H1 (cell line): ENCODE measurements around the gene LRIT2. TPM values are rescaled to one million over a fixed set of nuclear protein-coding genes. Genes with fewer than 3 reads are reported as not detected.
A peak's percentile ranks its signal among the peaks of the same experiment; 100 is the strongest.

Source experiments
- CTCF ChIA-PET: fragments of 300-600 bp; sonication (Branson Sonifier 250); formaldehyde crosslinking; loops from one replicate; lab custom pipeline; 2021; ENCODE audit not compliant: partially characterized antibody; lab: Charles Lee
- POLR2A ChIA-PET: fragments of 300-600 bp; sonication (Branson Sonifier 250); formaldehyde crosslinking; loops from one replicate; lab custom pipeline; 2021; ENCODE audit warnings: inconsistent platforms; ENCODE audit not compliant: partially characterized antibody; lab: Charles Lee
- DNase-seq, 2 experiments: peaks; one replicate each; pipeline versions ENCODE4 v3.0.0 to v3.0.0-alpha.2; 2010 to 2022; ENCODE audit warnings: low spot score in 2 of 2, low read depth in 1 of 2, mixed read lengths in 1 of 2
- FAIRE-seq: peaks from 2 replicates; lab custom pipeline; 2011; peaks lifted over from hg19 to GRCh38; lab: Jason Lieb, UNC
- H2AFZ ChIP-seq: 2 replicates; pipeline ENCODE4 v1.8.1; 2012; ENCODE audit warnings: low read length, inconsistent platforms
- H2AK5ac ChIP-seq: 2 replicates; pipeline ENCODE4 v1.6.1; 2013; ENCODE audit warnings: low read depth, low read length
- H2BK120ac ChIP-seq: replicated peaks from 2 replicates; pipeline ENCODE3; 2013; ENCODE audit warnings: low read depth, low read length, inconsistent platforms
- H2BK12ac ChIP-seq: 2 replicates; pipeline ENCODE4 v1.6.1; 2013; ENCODE audit warnings: low read depth, low read length
- H2BK15ac ChIP-seq: 2 replicates; pipeline ENCODE4 v1.6.1; 2013; ENCODE audit warnings: low read length
- H2BK20ac ChIP-seq: 2 replicates; pipeline ENCODE4 v1.6.1; 2013; ENCODE audit warnings: low read length
- H2BK5ac ChIP-seq: 2 replicates; pipeline ENCODE4 v1.6.1; 2013; ENCODE audit warnings: low read depth, low read length
- H3K14ac ChIP-seq: 2 replicates; pipeline ENCODE4 v1.6.1; 2013; ENCODE audit warnings: inconsistent platforms; ENCODE audit not compliant: insufficient read length
- H3K18ac ChIP-seq: 2 replicates; pipeline ENCODE4 v1.6.1; 2013; ENCODE audit warnings: low read length; ENCODE audit errors: extremely low read depth
- H3K23ac ChIP-seq: 2 replicates; pipeline ENCODE4 v1.6.1; 2013; ENCODE audit warnings: inconsistent platforms; ENCODE audit not compliant: insufficient read length
- H3K23me2 ChIP-seq: 2 replicates; pipeline ENCODE4 v1.6.1; 2013; ENCODE audit warnings: low read depth, low read length
- H3K27ac ChIP-seq: 2 replicates; pipeline ENCODE4 v1.6.1; 2011; ENCODE audit warnings: low read depth, low read length, inconsistent platforms
- H3K27me3 ChIP-seq, 4 experiments: replicated peaks in 1 of 4; 1 replicate in 1 of 4; 2 replicates in 3 of 4; pipeline versions ENCODE4 v1.6.1 to v1.8.1; 2011 to 2013; ENCODE audit warnings: low read length in 3 of 4, mild to moderate bottlenecking in 3 of 4, inconsistent platforms in 2 of 4, mixed read lengths in 2 of 4, moderate library complexity in 1 of 4; ENCODE audit not compliant: control insufficient read depth in 3 of 4, insufficient read depth in 3 of 4; ENCODE audit errors: extremely low read depth in 1 of 4
- H3K36me3 ChIP-seq, 4 experiments: 2 replicates each; pipeline versions ENCODE4 v1.6.1 to v1.8.1; 2011 to 2013; ENCODE audit warnings: mild to moderate bottlenecking in 4 of 4, low read length in 3 of 4, moderate library complexity in 2 of 4, control low read depth in 1 of 4, inconsistent platforms in 1 of 4; ENCODE audit not compliant: insufficient read depth in 4 of 4, control insufficient read depth in 2 of 4
- H3K4ac ChIP-seq: replicated peaks from 2 replicates; pipeline ENCODE3; 2013; ENCODE audit warnings: low read length, low read depth, mixed read lengths, inconsistent platforms; ENCODE audit not compliant: insufficient read length
- H3K4me1 ChIP-seq, 4 experiments: replicated peaks in 1 of 4; 1 replicate in 1 of 4; 2 replicates in 3 of 4; pipeline versions ENCODE4 v1.6.1 to v1.8.1; 2011 to 2013; ENCODE audit warnings: low read length in 3 of 4, inconsistent platforms in 2 of 4, mixed read lengths in 1 of 4; ENCODE audit not compliant: insufficient read depth in 4 of 4, control insufficient read depth in 3 of 4
- H3K4me2 ChIP-seq, 2 experiments: 2 replicates each; pipeline versions ENCODE4 v1.6.1 to v1.8.1; 2011 to 2013; ENCODE audit warnings: low read depth in 2 of 2, low read length in 2 of 2, control low read depth in 1 of 2, inconsistent platforms in 1 of 2, mild to moderate bottlenecking in 1 of 2; ENCODE audit not compliant: insufficient read depth in 1 of 2
- H3K4me3 ChIP-seq, 4 experiments: fragments of 200-600, 300-600 bp in 1 of 4; sonication (generic), shearing (Covaris generic), sonication (Bioruptor Twin) in 1 of 4; 2 replicates each; pipeline versions ENCODE4 v1.5.1 to v1.8.1; 2011 to 2016; ENCODE audit warnings: low read length in 4 of 4, low read depth in 3 of 4, control low read depth in 2 of 4, inconsistent platforms in 2 of 4, mild to moderate bottlenecking in 2 of 4, mixed read lengths in 1 of 4, moderate library complexity in 1 of 4; ENCODE audit not compliant: insufficient read depth in 2 of 4; ENCODE audit errors: extremely low read depth in 1 of 4
- H3K56ac ChIP-seq: replicated peaks from 2 replicates; pipeline ENCODE3; 2013; ENCODE audit warnings: low read depth, mild to moderate bottlenecking, mixed read lengths, low read length, inconsistent platforms; ENCODE audit not compliant: insufficient read length
- H3K79me1 ChIP-seq: 2 replicates; pipeline ENCODE4 v1.6.1; 2013; ENCODE audit warnings: low read depth, low read length, control low read depth
- H3K79me2 ChIP-seq, 2 experiments: 2 replicates each; pipeline versions ENCODE4 v1.6.1 to v1.8.1; 2012 to 2013; ENCODE audit warnings: low read length in 2 of 2, mild to moderate bottlenecking in 2 of 2, inconsistent platforms in 1 of 2; ENCODE audit not compliant: insufficient read depth in 2 of 2, control insufficient read depth in 1 of 2
- H3K9ac ChIP-seq, 4 experiments: replicated peaks in 1 of 4; 1 replicate in 1 of 4; 2 replicates in 3 of 4; pipeline versions ENCODE4 v1.6.1 to v1.8.1; 2011 to 2013; ENCODE audit warnings: low read depth in 3 of 4, low read length in 3 of 4, control low read depth in 2 of 4, mild to moderate bottlenecking in 2 of 4, moderate library complexity in 2 of 4, inconsistent platforms in 1 of 4; ENCODE audit errors: extremely low read depth in 1 of 4
- H3K9me3 ChIP-seq, 2 experiments: 2 replicates each; pipeline versions ENCODE4 v1.6.1 to v1.8.1; 2012 to 2013; ENCODE audit warnings: mild to moderate bottlenecking in 2 of 2, moderate library complexity in 2 of 2, control low read depth in 1 of 2, inconsistent platforms in 1 of 2, low read depth in 1 of 2, low read length in 1 of 2, mixed read lengths in 1 of 2; ENCODE audit not compliant: insufficient read depth in 2 of 2
- H4K20me1 ChIP-seq, 2 experiments: replicated peaks in 1 of 2; 2 replicates each; pipeline versions ENCODE3 to v1.8.1; 2011 to 2013; ENCODE audit warnings: inconsistent platforms in 2 of 2, low read length in 2 of 2, mild to moderate bottlenecking in 1 of 2; ENCODE audit not compliant: insufficient read depth in 2 of 2, control insufficient read depth in 1 of 2
- H4K5ac ChIP-seq: 2 replicates; pipeline ENCODE4 v1.6.1; 2013; ENCODE audit warnings: low read length, low read depth, mixed read lengths, inconsistent platforms; ENCODE audit not compliant: insufficient read length
- H4K8ac ChIP-seq: 2 replicates; pipeline ENCODE4 v1.8.0; 2013; ENCODE audit warnings: mild to moderate bottlenecking, moderate library complexity, low read length, inconsistent platforms; ENCODE audit not compliant: insufficient read depth; ENCODE audit errors: extremely low read depth
- H4K91ac ChIP-seq: replicated peaks from 2 replicates; pipeline ENCODE3; 2013; ENCODE audit warnings: low read length, mixed read lengths, inconsistent platforms; ENCODE audit not compliant: insufficient read length
- ATF2 ChIP-seq: IDR thresholded peaks from 2 replicates; pipeline ENCODE4 v1.6.1; 2012; ENCODE audit warnings: low read length, inconsistent platforms
- ATF3 ChIP-seq: IDR thresholded peaks from 2 replicates; pipeline ENCODE4 v1.6.1; 2011; ENCODE audit warnings: low read depth, mild to moderate bottlenecking, low read length; ENCODE audit not compliant: insufficient read depth
- BCL11A ChIP-seq, 2 experiments: IDR thresholded peaks; one replicate each; pipeline ENCODE4 v1.6.1; 2011; ENCODE audit warnings: low read depth in 2 of 2, low read length in 2 of 2, mild to moderate bottlenecking in 2 of 2
- CBX5 ChIP-seq: fragments of 300-800, 300-1000 bp; sonication (generic); IDR thresholded peaks from 2 replicates; pipeline ENCODE4 v1.7.1; 2016; ENCODE audit warnings: antibody characterized with exemption, low read length, low read depth
- CHD1 ChIP-seq: IDR thresholded peaks from 2 replicates; pipeline ENCODE4 v1.6.1; 2012; ENCODE audit warnings: low read depth, low read length, improper control_type of control experiment
- CTBP2 ChIP-seq: IDR thresholded peaks from 2 replicates; pipeline ENCODE4 v1.7.0; 2011; ENCODE audit warnings: borderline replicate concordance, mild to moderate bottlenecking, moderate library complexity, mixed read lengths, low read length; ENCODE audit not compliant: insufficient read depth, insufficient read length
- EZH2 ChIP-seq: fragments of 200-600 bp; sonication (generic); IDR thresholded peaks from 2 replicates; pipeline ENCODE4 v1.7.1; 2012; ENCODE audit warnings: low read depth, mild to moderate bottlenecking, moderate library complexity, low read length, inconsistent platforms; ENCODE audit not compliant: severe bottlenecking
- PHF8 ChIP-seq: fragments of 200-600 bp; sonication (generic); conservative IDR thresholded peaks from 2 replicates; pipeline ENCODE4 v1.7.1; 2012; ENCODE audit warnings: low read depth, mild to moderate bottlenecking, inconsistent platforms, low read length, moderate library complexity
- RAD21 ChIP-seq, 2 experiments: IDR thresholded peaks in 1 of 2; conservative IDR thresholded peaks in 1 of 2; 2 replicates each; pipeline ENCODE4 v1.6.1; 2011; ENCODE audit warnings: low read depth in 2 of 2, low read length in 2 of 2, improper control_type of control experiment in 1 of 2, inconsistent platforms in 1 of 2, mild to moderate bottlenecking in 1 of 2, moderate library complexity in 1 of 2
- TCF12 ChIP-seq: IDR thresholded peaks from 2 replicates; pipeline ENCODE4 v1.6.1; 2011; ENCODE audit warnings: low read depth, mild to moderate bottlenecking, low read length
- WGBS, 2 experiments: shearing (Covaris generic) in 1 of 2; methylation state at CpG; one replicate each; pipeline versions ENCODE4 v1.1.6 to v1.1.7; 2013 to 2015; ENCODE audit warnings: low lambda C conversion rate in 2 of 2, mixed read lengths in 2 of 2, inconsistent platforms in 1 of 2, low coverage in 1 of 2, missing lambda C conversion rate in 1 of 2; ENCODE audit not compliant: insufficient replicate concordance in 2 of 2, insufficient coverage in 1 of 2, insufficient read length in 1 of 2; ENCODE audit errors: extremely low coverage in 1 of 2, missing lambda C conversion rate in 1 of 2; 5-methylcytosine and 5-hydroxymethylcytosine counted together
- polyA plus RNA-seq, 7 experiments: library from polyadenylated mRNA; depleted of rRNA in 3 of 7; stranded (reverse) in 5 of 7; unstranded in 2 of 7; fragments of >200 nt in 5 of 7; fragments of 200-250 nt in 2 of 7; gene quantifications; 1 replicate in 5 of 7; 2 replicates in 1 of 7; 4 replicates in 1 of 7; pipeline versions ENCODE4 v1.2.1 to v1.2.3, GENCODE V29; 2011 to 2013; ENCODE audit warnings: missing spikeins in 2 of 7, mixed read lengths in 2 of 7
- total RNA-seq: library from RNA; stranded (reverse); fragmentation: NEBNext Ultra II Directional; extraction: Animal tissue kit (Norgen Biotek cat#: 25700); gene quantifications from 2 replicates; pipeline ENCODE4 v1.2.1, GENCODE V29; 2021

The LRIT2 gene
- total and polyA plus RNA-seq, 2 of the 8 experiments (the other 6 are each of a cell fraction or from before 2014, with no cell fraction given) = not detected

DNA sequence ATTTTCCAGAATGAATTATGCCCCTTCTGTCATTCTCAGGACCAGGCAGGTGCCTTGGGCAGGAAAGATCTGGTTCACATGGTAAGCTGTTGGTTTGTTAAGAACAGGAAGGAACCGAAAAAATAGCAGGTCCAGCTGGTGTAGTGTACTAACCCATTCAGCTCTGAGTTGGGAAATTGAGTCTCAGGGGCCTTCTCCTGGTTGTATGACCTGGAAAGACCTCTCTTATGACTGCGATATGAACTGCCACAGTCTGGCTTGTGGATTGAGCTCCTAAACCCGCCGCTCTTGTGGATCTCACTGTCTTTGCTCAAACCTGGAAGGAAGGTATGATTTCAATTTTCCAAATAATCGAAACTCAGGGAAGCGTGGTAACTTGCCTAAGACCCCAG, 11.5 kb upstream of the LRIT2 start:
- ChIA-PET CTCF (interaction anchor here (0.5 to 3.1 kb wide), 29 partner anchors 9 to 400 kb away, joined by 3 to 44 read pairs (median 5); partner anchors contain the start of genes LRIT2 and RGR), POLR2A (interaction anchor here (1.1 kb wide), 1 partner anchor 329 kb away, joined by 3 read pairs; no protein-coding TSS in a partner anchor)
- no peak overlapping the region for H3K18ac ChIP-seq
- H3K4me2 ChIP-seq = peak overlapping the region; percentile 3 to 10; a peak in 1 of 4 replicates
- no peak overlapping the region for H4K8ac ChIP-seq
- H2AK5ac ChIP-seq = no peak overlapping the region
- no peak overlapping the region for H3K4ac ChIP-seq
- no peaks in the 10 kb centered on the region for H3K79me2 ChIP-seq
- FAIRE-seq = no peak
- H4K20me1 ChIP-seq = no peaks in the 10 kb centered on the region
- no peaks in the 10 kb centered on the region for H3K9me3 ChIP-seq
- no peak for DNase-seq
- H2BK15ac ChIP-seq = no peak overlapping the region
- no peak overlapping the region for H3K9ac ChIP-seq
- no peaks in the 10 kb centered on the region for H3K36me3 ChIP-seq
- H3K27ac ChIP-seq = no peak overlapping the region
- H2BK12ac ChIP-seq = no peak overlapping the region
- H3K23ac ChIP-seq = no peak overlapping the region
- H3K56ac ChIP-seq = no peak overlapping the region
- peaks cover 0 to 10% (median 7%) of the 10 kb centered on the region in 4 experiments; a peak in 5 of 7 replicates for H3K27me3 ChIP-seq
- no peak overlapping the region; a peak in 1 of 8 replicates for H3K4me3 ChIP-seq
- H2AFZ ChIP-seq = 0 out of 2 replicates have a peak overlapping the region, but pooled peaks have one; percentile 24
- no peak overlapping the region for H2BK5ac ChIP-seq
- H3K14ac ChIP-seq = no peak overlapping the region
- no peak overlapping the region for H4K5ac ChIP-seq
- H3K4me1 ChIP-seq = peaks cover 0 to 2% (median 0%) of the 10 kb centered on the region in 4 experiments; a peak in 3 of 7 replicates
- H3K23me2 ChIP-seq = no peaks in the 10 kb centered on the region; the same call in 1 of the 2 replicates
- H2BK120ac ChIP-seq = no peak overlapping the region
- WGBS, 2 experiments = 79% methylated on average over 6 of the region's 6 CpGs; no CpG with 5 or more reads in 1 of the 2 experiments
- no peaks in the 10 kb centered on the region for H3K79me1 ChIP-seq
- H4K91ac ChIP-seq = no peak overlapping the region
- H2BK20ac ChIP-seq = no peak overlapping the region
- no peak for TF ChIP-seq TCF12
- no peak for TF ChIP-seq CBX5
- TF ChIP-seq BCL11A (IDR thresholded peaks at IDR 0.05; ENCODE audit: low read depth in 2 of 2, low read length in 2 of 2) = no peak
- TF ChIP-seq PHF8 = no peak
- TF ChIP-seq ATF3 = no peak
- TF ChIP-seq CHD1 = no peak
- TF ChIP-seq RAD21 (IDR thresholded peaks at IDR 0.05 in 1 of 2, conservative IDR thresholded peaks at IDR 0.05 in 1 of 2; ENCODE audit: low read depth in 2 of 2, low read length in 2 of 2) = no peak
- TF ChIP-seq ATF2 = no peak
- TF ChIP-seq CTBP2 = no peak
- no peak for TF ChIP-seq EZH2
